Neuronal stem cell (in vitro differentiated cells): ENCODE results near the gene CYP2U1. TPM values are rescaled to one million over a fixed set of nuclear protein-coding genes. Genes with fewer than 3 reads are reported as not detected.
A peak's percentile ranks its signal among the peaks of the same experiment; 100 is the strongest.

ENCODE experiments used
- DNase-seq: peaks from one replicate; pipeline ENCODE4 v3.0.0-alpha.2; 2013; ENCODE audit warnings: low spot score
- H2AFZ ChIP-seq: one replicate; pipeline ENCODE4 v1.6.1; 2013; ENCODE audit warnings: mild to moderate bottlenecking, low read length, inconsistent platforms
- H2AK5ac ChIP-seq: 2 replicates; pipeline ENCODE4 v1.6.1; 2013; ENCODE audit warnings: low read depth, mild to moderate bottlenecking, inconsistent platforms, low read length, moderate library complexity, mixed read lengths
- H2BK120ac ChIP-seq: 2 replicates; pipeline ENCODE4 v1.6.1; 2013; ENCODE audit warnings: low read depth, mild to moderate bottlenecking, inconsistent platforms, low read length, moderate library complexity, mixed read lengths
- H2BK12ac ChIP-seq: one replicate; pipeline ENCODE4 v1.6.1; 2013; ENCODE audit warnings: low read length, inconsistent platforms
- H2BK15ac ChIP-seq: 2 replicates; pipeline ENCODE4 v1.6.1; 2013; ENCODE audit warnings: mild to moderate bottlenecking, low read length, inconsistent platforms, mixed read lengths
- H2BK5ac ChIP-seq: one replicate; pipeline ENCODE4 v1.6.1; 2013; ENCODE audit warnings: inconsistent platforms, mild to moderate bottlenecking, low read length, moderate library complexity
- H3K14ac ChIP-seq: one replicate; pipeline ENCODE4 v1.6.1; 2013; ENCODE audit warnings: low read length, inconsistent platforms
- H3K18ac ChIP-seq: 2 replicates; pipeline ENCODE4 v1.6.1; 2013; ENCODE audit warnings: low read length, inconsistent platforms
- H3K23ac ChIP-seq: 2 replicates; pipeline ENCODE4 v1.6.1; 2013; ENCODE audit warnings: low read depth, mild to moderate bottlenecking, mixed read lengths, low read length, inconsistent platforms; ENCODE audit not compliant: poor library complexity
- H3K27ac ChIP-seq: replicated peaks from 3 replicates; pipeline ENCODE4 v1.5.1; 2013; ENCODE audit warnings: low read length, inconsistent platforms
- H3K27me3 ChIP-seq, 3 experiments: 2 replicates each; pipeline ENCODE4 v1.6.1; 2013; ENCODE audit warnings: low read length in 3 of 3, mild to moderate bottlenecking in 2 of 3, inconsistent platforms in 1 of 3, low read depth in 1 of 3, mixed read lengths in 1 of 3, moderate library complexity in 1 of 3; ENCODE audit not compliant: control insufficient read depth in 3 of 3, insufficient read depth in 3 of 3
- H3K36me3 ChIP-seq, 2 donors: replicated peaks in 1 of 2; 2 replicates each; pipeline ENCODE4 v1.6.1; 2013; ENCODE audit warnings: low read length in 2 of 2; ENCODE audit not compliant: control insufficient read depth in 2 of 2, insufficient read depth in 2 of 2
- H3K4ac ChIP-seq: 2 replicates; pipeline ENCODE4 v1.6.1; 2013; ENCODE audit warnings: inconsistent platforms, mild to moderate bottlenecking, low read length, moderate library complexity
- H3K4me1 ChIP-seq, 2 donors: 1 replicate in 1 of 2; 2 replicates in 1 of 2; pipeline ENCODE4 v1.6.1; 2013; ENCODE audit warnings: low read length in 2 of 2, low read depth in 1 of 2; ENCODE audit not compliant: control insufficient read depth in 2 of 2, insufficient read depth in 1 of 2
- H3K4me2 ChIP-seq: one replicate; pipeline ENCODE4 v1.6.1; 2013; ENCODE audit warnings: mild to moderate bottlenecking, low read length, inconsistent platforms; ENCODE audit not compliant: insufficient read depth, poor library complexity, severe bottlenecking
- H3K4me3 ChIP-seq, 2 donors: 2 replicates each; pipeline ENCODE4 v1.5.1; 2013; ENCODE audit warnings: low read length in 2 of 2, mild to moderate bottlenecking in 2 of 2, inconsistent platforms in 1 of 2, moderate library complexity in 1 of 2
- H3K79me1 ChIP-seq: one replicate; pipeline ENCODE4 v1.6.1; 2013; ENCODE audit warnings: low read depth, mild to moderate bottlenecking, inconsistent platforms, low read length, moderate library complexity
- H3K9ac ChIP-seq: one replicate; pipeline ENCODE4 v1.6.1; 2013; ENCODE audit warnings: mild to moderate bottlenecking, low read depth, low read length, inconsistent platforms; ENCODE audit not compliant: poor library complexity
- H3K9me3 ChIP-seq, 2 donors: replicated peaks in 1 of 2; 2 replicates each; pipeline versions ENCODE3 to v1.6.1; 2013; ENCODE audit warnings: low read length in 2 of 2, mild to moderate bottlenecking in 2 of 2, inconsistent platforms in 1 of 2, low read depth in 1 of 2, mixed read lengths in 1 of 2, moderate library complexity in 1 of 2; ENCODE audit not compliant: control insufficient read depth in 2 of 2, insufficient read depth in 1 of 2
- H4K8ac ChIP-seq: one replicate; pipeline ENCODE4 v1.6.1; 2013; ENCODE audit warnings: low read depth, mild to moderate bottlenecking, inconsistent platforms, low read length, moderate library complexity
- H4K91ac ChIP-seq: one replicate; pipeline ENCODE4 v1.6.1; 2013; ENCODE audit warnings: low read length, low read depth, mild to moderate bottlenecking, inconsistent platforms; ENCODE audit not compliant: poor library complexity
- WGBS, 2 donors: extraction: QIAGEN DNeasy Blood & Tissue Kit; methylation state at CpG; one replicate each; pipeline ENCODE4 v1.1.7; 2013; ENCODE audit warnings: missing lambda C conversion rate in 2 of 2, mixed read lengths in 1 of 2; ENCODE audit not compliant: insufficient read length in 2 of 2, insufficient replicate concordance in 1 of 2; ENCODE audit errors: extremely low coverage in 2 of 2; 5-methylcytosine and 5-hydroxymethylcytosine counted together
- polyA plus RNA-seq, 2 experiments: library from polyadenylated mRNA; stranded (reverse); fragments of 200-250 nt; gene quantifications; one replicate each; pipeline ENCODE4 v1.2.3, GENCODE V29; 2013

CYP2U1 gene
- 4.4 TPM for polyA plus RNA-seq (2013, experiment 1 of 2)
- 4.5 TPM for polyA plus RNA-seq (2013, experiment 2 of 2)

DNA sequence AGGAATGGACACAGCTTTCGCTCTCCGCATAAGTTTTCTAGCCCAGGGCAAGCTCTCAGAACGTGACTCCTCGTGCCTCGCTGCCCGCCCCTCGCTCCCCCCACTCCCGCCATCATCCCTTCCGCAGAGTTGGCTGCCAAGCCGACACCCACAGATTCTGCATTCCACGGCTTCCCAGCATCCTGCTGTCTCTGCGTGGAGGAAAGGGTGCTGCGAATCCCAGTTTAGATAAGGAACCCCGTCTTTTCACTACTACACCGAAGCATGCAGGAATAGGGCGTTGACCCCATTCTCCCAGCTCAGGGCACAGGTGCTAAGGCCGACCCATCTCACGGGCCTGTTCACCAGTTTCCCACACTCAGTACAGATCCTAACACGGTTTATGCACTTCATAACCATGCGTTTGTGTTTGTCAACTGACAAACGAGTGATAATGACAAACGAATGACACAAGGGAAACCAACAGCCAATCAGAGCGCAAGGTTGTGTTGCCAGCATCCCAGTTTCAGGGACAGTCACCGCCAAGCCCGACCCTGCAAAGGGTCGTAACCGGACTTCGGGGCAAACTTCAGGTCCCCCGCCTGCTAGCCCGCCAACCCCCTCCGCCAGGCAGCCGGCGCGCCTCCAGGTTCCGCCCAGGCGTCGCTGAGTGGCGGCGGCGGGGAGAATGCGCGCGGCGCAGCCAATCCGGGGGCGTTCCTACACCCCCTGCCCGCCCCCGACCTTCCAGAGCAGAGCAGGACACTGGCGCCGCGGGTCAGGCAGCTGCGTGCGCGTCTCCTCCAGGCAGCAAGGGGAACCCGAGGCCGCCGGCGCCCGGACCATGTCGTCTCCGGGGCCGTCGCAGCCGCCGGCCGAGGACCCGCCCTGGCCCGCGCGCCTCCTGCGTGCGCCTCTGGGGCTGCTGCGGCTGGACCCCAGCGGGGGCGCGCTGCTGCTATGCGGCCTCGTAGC, at the start of gene CYP2U1:
Gene CYP2U1 (plus strand): TSS at position 729 of the 954 bp plus-strand sequence. CDS start 95 bp downstream, at position 824.
- H4K8ac ChIP-seq, result peak within 1 kb of the TSS; percentile 70
- WGBS, 2 donors, result no CpG with 5 or more reads among the region's 78 CpGs
- peak within 1 kb of the TSS; percentile 98 for H3K23ac ChIP-seq
- peak within 1 kb of the TSS; percentile 82 for H3K4me2 ChIP-seq
- peak within 1 kb of the TSS; percentile 32 for H3K27ac ChIP-seq
- H3K14ac ChIP-seq, result peak within 1 kb of the TSS; percentile 99
- H3K79me1 ChIP-seq, result peaks cover 2% of the 10 kb centered on the region
- H2BK12ac ChIP-seq, result peak within 1 kb of the TSS; percentile 92
- H3K4me1 ChIP-seq, result peaks cover 8 to 12% of the 10 kb centered on the region in 2 donors
- peak within 1 kb of the TSS; percentile 58 to 83 for H3K4me3 ChIP-seq
- H3K18ac ChIP-seq, result peak within 1 kb of the TSS; percentile 93
- H3K4ac ChIP-seq, result no peak within 1 kb of the TSS
- peak within 1 kb of the TSS; percentile 10 for H4K91ac ChIP-seq
- peak within 1 kb of the TSS; percentile 91 for H3K9ac ChIP-seq
- H3K9me3 ChIP-seq, result no peaks in the 10 kb centered on the region
- peak; percentile 84 for DNase-seq
- peaks cover 0 to 14% (median 8%) of the 10 kb centered on the region in 3 experiments for H3K27me3 ChIP-seq
- H2BK15ac ChIP-seq, result peak within 1 kb of the TSS; percentile 74
- H2BK120ac ChIP-seq, result peak within 1 kb of the TSS; percentile 88
- peak within 1 kb of the TSS; percentile 79 for H2AK5ac ChIP-seq
- H2BK5ac ChIP-seq, result peak within 1 kb of the TSS; percentile 94
- peak within 1 kb of the TSS; percentile 99 for H2AFZ ChIP-seq
- no peaks in the 10 kb centered on the region for H3K36me3 ChIP-seq

DNA sequence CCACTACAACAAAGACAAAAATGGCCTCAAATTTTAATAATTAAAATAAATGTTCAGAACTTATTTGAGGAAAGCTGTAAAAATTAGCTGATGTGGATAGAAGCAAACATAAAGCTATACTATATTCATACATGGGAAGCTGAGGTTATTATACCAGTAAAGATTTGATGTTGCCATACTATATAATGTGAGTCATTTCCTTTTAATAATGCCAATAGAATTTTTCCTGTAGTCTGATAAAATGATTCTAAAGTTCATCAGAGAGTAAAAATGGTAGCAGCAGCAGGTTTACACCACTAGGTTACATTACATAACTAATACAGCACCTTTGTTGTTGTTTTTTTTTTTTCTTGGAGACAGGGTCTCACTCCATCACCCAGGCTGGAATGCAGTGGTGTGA, 45.5 kb upstream of the CYP2U1 start:
- H3K4ac ChIP-seq, result no peak overlapping the region

DNA sequence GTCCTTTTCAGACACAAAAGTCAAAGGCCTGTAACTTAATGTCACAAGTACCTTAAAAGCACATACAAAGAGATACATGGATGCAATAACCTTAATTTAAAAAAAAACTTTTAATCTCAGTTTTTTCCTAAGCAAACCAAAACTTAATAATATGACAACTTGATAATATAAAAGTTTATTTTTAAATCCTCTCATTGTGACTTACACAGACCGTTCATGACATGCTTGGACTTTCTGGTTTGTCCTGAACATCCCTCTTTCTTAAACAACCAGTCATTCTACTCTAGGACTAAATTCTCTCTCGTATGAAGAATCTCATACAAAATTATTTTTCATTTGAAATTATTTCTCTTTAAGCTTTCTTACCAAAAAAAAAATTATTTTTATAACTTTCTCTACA, 43.1 kb upstream of the CYP2U1 start:
- no peak overlapping the region for H2AFZ ChIP-seq
- H2BK12ac ChIP-seq, result no peak overlapping the region
- H4K91ac ChIP-seq, result no peak overlapping the region
- no peaks in the 10 kb centered on the region for H3K27me3 ChIP-seq
- peaks cover 4 to 13% of the 10 kb centered on the region in 2 donors for H3K9me3 ChIP-seq
- H3K4me2 ChIP-seq, result no peak overlapping the region
- H3K36me3 ChIP-seq, result no peaks in the 10 kb centered on the region
- H3K18ac ChIP-seq, result no peak overlapping the region
- no peak overlapping the region for H2BK5ac ChIP-seq
- H3K14ac ChIP-seq, result no peak overlapping the region
- H2BK120ac ChIP-seq, result no peak overlapping the region
- no peaks in the 10 kb centered on the region for H3K4me1 ChIP-seq
- H4K8ac ChIP-seq, result no peak overlapping the region
- H3K9ac ChIP-seq, result no peak overlapping the region
- no peak overlapping the region for H2AK5ac ChIP-seq
- H2BK15ac ChIP-seq, result no peak overlapping the region
- H3K4ac ChIP-seq, result no peak overlapping the region
- peak; percentile 9 for DNase-seq
- H3K79me1 ChIP-seq, result no peaks in the 10 kb centered on the region
- H3K4me3 ChIP-seq, result no peak overlapping the region
- H3K27ac ChIP-seq, result no peak overlapping the region
- no CpG with 5 or more reads among the region's 2 CpGs for WGBS, 2 donors
- no peak overlapping the region for H3K23ac ChIP-seq

More for the DNA sequence above, 45.5 kb upstream of the CYP2U1 start:
- no peaks in the 10 kb centered on the region for H3K4me1 ChIP-seq
- H2BK15ac ChIP-seq, result no peak overlapping the region
- H3K79me1 ChIP-seq, result no peaks in the 10 kb centered on the region
- no peak overlapping the region for H4K91ac ChIP-seq
- H3K27ac ChIP-seq, result no peak overlapping the region
- no peak overlapping the region for H2AK5ac ChIP-seq
- H3K18ac ChIP-seq, result no peak overlapping the region
- H3K14ac ChIP-seq, result no peak overlapping the region
- no peak overlapping the region for H3K23ac ChIP-seq
- no peak overlapping the region for H2BK12ac ChIP-seq
- no peak overlapping the region for H3K9ac ChIP-seq
- no peak overlapping the region for H2BK120ac ChIP-seq
- no peak overlapping the region for H3K4me3 ChIP-seq
- H4K8ac ChIP-seq, result no peak overlapping the region
- no peaks in the 10 kb centered on the region for H3K36me3 ChIP-seq
- no peak overlapping the region for H2BK5ac ChIP-seq
- H3K27me3 ChIP-seq, result no peaks in the 10 kb centered on the region
- no peak overlapping the region for H2AFZ ChIP-seq
- no peak for DNase-seq
- peaks cover 2 to 13% of the 10 kb centered on the region in 2 donors for H3K9me3 ChIP-seq
- H3K4me2 ChIP-seq, result no peak overlapping the region

DNA sequence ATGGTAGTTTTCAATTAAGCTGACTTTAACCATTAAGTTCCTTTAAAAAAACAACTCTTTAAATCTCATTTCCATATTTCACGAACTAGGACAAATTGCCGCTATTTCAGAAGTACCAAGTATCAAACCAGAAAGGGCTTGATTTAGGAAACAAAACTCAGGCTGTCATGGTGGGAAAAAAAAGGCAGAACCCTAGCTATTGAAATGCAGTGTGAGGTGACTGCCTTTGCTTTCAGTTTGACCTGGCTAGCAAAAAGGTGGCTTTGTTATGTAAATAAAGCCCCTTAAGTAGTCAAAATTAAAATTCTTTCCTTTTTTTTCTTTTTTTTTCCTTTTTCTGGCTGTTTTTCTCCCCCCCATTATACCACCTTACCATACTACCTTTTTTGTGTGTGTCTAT, 40.6 kb upstream of the CYP2U1 start:
- DNase-seq, result no peak
- Histone ChIP-seq H3K23ac (no peak overlapping the region), H3K27me3 (no peaks in the 10 kb centered on the region), H3K4me1 (peaks cover 0 to 3% of the 10 kb centered on the region in 2 donors), H3K4ac (no peak overlapping the region), H3K14ac (no peak overlapping the region), H2BK15ac (no peak overlapping the region), H2BK5ac (no peak overlapping the region), H2AFZ (no peak overlapping the region), H2BK12ac (no peak overlapping the region), H2AK5ac (no peak overlapping the region), H3K9ac (no peak overlapping the region), H3K4me3 (no peak overlapping the region), H3K36me3 (no peaks in the 10 kb centered on the region), H3K9me3 (peaks cover 4 to 13% of the 10 kb centered on the region in 2 donors), H4K8ac (no peak overlapping the region), H3K27ac (no peak overlapping the region), H3K4me2 (no peak overlapping the region), H3K79me1 (no peaks in the 10 kb centered on the region), H3K18ac (no peak overlapping the region), H4K91ac (no peak overlapping the region), H2BK120ac (no peak overlapping the region)
- 100% methylated on average over 1 of the region's 2 CpGs; no CpG with 5 or more reads in 1 of the 2 donors for WGBS, 2 donors
